ENCODE measurements around the gene CDK6. TPM values are rescaled to one million over a fixed set of nuclear protein-coding genes. Genes with fewer than 3 reads are reported as not detected.
A peak's percentile ranks its signal among the peaks of the same experiment; 100 is the strongest.

Gene CDK6
- total and polyA plus RNA-seq, 9 of the 15 experiments (the other 6 are each of a cell fraction or from before 2014, with no cell fraction given) = 7.6 to 109 (median 44.4) TPM

DNA sequence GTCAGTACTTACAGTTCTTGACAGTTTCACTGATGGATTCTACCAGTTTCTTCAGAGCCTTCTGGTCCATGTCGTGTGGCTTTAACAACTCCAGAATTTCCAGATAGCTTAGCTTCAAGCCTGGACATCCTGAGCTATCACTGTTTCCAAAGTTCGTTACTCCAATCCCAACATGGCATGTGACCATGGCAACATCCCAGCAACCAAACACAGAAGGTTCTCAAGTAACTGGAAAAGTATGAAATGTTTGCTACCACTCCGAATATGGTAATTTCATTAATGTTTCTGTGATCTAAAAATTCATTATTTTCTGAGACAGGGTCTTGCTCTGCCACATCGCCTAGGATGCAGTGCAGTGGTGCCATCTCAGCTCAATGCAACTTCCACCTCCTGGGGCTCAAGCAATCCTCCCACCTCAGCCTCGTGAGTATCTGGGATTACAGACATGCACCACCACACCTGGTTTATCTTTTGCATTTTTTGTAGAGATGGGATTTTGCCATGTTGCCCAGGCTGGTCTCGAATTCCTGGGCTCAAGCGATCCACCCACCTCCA lies 278.5 kb downstream of the CDK6 start (continued):
- TF ChIP-seq, protein P1, sequence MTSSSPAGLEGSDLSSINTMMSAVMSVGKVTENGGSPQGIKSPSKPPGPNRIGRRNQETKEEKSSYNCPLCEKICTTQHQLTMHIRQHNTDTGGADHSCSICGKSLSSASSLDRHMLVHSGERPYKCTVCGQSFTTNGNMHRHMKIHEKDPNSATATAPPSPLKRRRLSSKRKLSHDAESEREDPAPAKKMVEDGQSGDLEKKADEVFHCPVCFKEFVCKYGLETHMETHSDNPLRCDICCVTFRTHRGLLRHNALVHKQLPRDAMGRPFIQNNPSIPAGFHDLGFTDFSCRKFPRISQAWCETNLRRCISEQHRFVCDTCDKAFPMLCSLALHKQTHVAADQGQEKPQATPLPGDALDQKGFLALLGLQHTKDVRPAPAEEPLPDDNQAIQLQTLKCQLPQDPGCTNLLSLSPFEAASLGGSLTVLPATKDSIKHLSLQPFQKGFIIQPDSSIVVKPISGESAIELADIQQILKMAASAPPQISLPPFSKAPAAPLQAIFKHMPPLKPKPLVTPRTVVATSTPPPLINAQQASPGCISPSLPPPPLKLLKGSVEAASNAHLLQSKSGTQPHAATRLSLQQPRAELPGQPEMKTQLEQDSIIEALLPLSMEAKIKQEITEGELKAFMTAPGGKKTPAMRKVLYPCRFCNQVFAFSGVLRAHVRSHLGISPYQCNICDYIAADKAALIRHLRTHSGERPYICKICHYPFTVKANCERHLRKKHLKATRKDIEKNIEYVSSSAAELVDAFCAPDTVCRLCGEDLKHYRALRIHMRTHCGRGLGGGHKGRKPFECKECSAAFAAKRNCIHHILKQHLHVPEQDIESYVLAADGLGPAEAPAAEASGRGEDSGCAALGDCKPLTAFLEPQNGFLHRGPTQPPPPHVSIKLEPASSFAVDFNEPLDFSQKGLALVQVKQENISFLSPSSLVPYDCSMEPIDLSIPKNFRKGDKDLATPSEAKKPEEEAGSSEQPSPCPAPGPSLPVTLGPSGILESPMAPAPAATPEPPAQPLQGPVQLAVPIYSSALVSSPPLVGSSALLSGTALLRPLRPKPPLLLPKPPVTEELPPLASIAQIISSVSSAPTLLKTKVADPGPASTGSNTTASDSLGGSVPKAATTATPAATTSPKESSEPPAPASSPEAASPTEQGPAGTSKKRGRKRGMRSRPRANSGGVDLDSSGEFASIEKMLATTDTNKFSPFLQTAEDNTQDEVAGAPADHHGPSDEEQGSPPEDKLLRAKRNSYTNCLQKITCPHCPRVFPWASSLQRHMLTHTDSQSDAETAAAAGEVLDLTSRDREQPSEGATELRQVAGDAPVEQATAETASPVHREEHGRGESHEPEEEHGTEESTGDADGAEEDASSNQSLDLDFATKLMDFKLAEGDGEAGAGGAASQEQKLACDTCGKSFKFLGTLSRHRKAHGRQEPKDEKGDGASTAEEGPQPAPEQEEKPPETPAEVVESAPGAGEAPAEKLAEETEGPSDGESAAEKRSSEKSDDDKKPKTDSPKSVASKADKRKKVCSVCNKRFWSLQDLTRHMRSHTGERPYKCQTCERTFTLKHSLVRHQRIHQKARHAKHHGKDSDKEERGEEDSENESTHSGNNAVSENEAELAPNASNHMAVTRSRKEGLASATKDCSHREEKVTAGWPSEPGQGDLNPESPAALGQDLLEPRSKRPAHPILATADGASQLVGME (CRISPR knock-in tag; IDR thresholded peaks at IDR 0.05) = no peak
- TF ChIP-seq, protein P2, sequence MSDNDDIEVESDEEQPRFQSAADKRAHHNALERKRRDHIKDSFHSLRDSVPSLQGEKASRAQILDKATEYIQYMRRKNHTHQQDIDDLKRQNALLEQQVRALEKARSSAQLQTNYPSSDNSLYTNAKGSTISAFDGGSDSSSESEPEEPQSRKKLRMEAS (CRISPR knock-in tag; IDR thresholded peaks at IDR 0.05) = no peak
- TF ChIP-seq RAD21 (CRISPR knock-in tag; conservative IDR thresholded peaks at IDR 0.05 in 1 of 2, IDR thresholded peaks at IDR 0.05 in 1 of 2) (no peak), TEAD1 (CRISPR knock-in tag; IDR thresholded peaks at IDR 0.05) (no peak), PTTG1 (tag; IDR thresholded peaks at IDR 0.05; ENCODE audit: low read depth) (no peak), ZFP36 (IDR thresholded peaks at IDR 0.05; ENCODE audit: low read depth, low read length, partially characterized antibody) (no peak), POLR2AphosphoS5 (IDR thresholded peaks at IDR 0.05; ENCODE audit: control insufficient read depth, insufficient read depth, low read depth, low read length) (peak; percentile 15; the same call in 1 of the 2 replicates), CSDE1 (IDR thresholded peaks at IDR 0.05) (no peak), MYNN (IDR thresholded peaks at IDR 0.05) (0 out of 2 replicates have a peak, but pooled peaks have one; percentile 38), MYNN (CRISPR knock-in tag; IDR thresholded peaks at IDR 0.05) (no peak), E2F5 (CRISPR knock-in tag; IDR thresholded peaks at IDR 0.05) (no peak), POLR2B (IDR thresholded peaks at IDR 0.05; ENCODE audit: low read depth, partially characterized antibody) (peak; percentile 50)

Data from K562 (cell line).